NCI-H748 (cell line): Measurements from ENCODE around the gene PBX3.
"Not testable (repeated sequence)": the region's sequence is repeated elsewhere in the genome, so short reads cannot be mapped to it uniquely, and the experiment has no call there.

Experiments used
- DNase-seq: peaks from one replicate; lab custom pipeline; 2025; ENCODE audit not compliant: unreplicated experiment; lab: John Stamatoyannopoulos, UW

The PBX3 gene

GRCh38 chr9:125821078-125821477 lies 73.9 kb downstream of the PBX3 start:
- DNase-seq: no peak

DNA sequence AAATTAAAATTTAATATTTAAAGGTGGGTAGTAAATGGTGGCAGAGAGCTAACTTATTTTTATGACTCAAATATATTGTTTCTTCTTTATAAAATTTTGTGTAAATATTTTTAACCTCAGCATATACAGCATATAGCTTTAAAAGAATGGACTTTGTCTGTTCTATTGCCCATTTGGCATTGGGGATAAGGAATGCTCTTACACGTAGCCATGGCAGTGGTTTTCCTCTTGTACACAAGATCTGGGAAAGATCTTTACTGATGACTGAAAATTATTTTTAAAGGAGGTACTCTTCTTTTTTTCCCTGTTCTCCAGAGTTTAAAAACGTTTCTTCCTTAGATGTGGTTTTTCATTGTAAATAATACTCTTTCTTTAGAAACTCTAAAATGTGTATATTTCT lies 75.0 kb downstream of the PBX3 start:
- no peak for DNase-seq

DNA sequence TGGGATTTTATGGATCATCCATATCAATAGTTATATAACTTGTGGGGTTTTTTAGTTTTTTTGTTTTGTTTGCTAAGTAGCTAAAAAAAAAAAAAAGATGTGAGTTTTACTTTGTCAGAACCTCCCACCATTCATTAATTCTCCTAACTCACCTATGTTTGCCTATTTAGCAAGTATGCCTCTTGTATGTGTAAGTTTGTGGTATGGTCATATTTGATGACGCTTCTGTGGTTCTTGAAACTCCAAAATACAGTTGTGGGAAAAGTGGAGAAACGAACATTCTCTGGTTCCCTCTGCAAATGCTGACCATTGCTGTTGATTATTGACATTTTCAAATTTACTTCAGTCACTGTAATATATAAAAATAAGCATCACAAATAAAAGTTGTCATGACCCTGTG lies 75.7 kb downstream of the PBX3 start:
- DNase-seq: no peak

GRCh38 chr9:125823874-125824406 lies 76.8 kb downstream of the PBX3 start:
- not testable (repeated sequence) for DNase-seq

DNA sequence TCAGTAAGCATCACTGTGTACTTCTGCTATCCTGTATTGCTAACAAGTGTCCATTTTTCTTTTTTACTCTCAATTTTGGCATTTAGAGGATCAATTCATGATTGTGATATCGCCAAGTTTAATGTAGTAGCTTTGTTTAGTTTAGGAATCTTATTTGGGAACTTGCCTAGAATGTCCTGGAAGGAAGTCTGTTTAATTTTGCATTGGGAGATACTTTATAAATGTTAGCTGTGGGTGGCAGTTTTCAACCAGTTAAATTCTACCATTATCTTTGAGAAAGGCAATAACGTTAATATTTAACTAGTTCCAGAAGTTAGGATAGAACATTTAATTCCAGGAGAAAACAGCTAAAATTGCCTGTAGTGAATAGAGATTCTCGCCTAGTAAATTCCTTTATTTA lies 78.6 kb downstream of the PBX3 start:
- DNase-seq: no peak

DNA sequence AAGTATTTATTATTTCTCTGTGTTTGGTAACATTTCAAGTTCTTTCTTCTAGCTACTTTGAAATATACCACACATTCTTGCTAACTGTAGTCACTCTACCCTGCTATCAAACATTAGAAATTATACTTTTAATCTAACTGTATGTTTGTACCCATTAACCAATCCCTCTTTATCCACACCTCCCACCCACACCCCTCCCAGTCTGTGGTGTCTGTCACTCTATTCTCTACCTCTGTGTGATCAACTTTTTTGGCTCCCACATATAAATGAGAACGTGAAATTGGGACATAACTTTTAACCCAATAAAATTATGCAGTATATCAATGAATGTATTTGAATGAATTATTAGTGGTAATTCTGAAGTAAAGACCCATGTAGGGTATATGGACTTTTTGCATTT lies 79.7 kb downstream of the PBX3 start:
- no peak for DNase-seq

GRCh38 chr9:125829743-125830142 lies 82.6 kb downstream of the PBX3 start:
- no peak for DNase-seq

DNA sequence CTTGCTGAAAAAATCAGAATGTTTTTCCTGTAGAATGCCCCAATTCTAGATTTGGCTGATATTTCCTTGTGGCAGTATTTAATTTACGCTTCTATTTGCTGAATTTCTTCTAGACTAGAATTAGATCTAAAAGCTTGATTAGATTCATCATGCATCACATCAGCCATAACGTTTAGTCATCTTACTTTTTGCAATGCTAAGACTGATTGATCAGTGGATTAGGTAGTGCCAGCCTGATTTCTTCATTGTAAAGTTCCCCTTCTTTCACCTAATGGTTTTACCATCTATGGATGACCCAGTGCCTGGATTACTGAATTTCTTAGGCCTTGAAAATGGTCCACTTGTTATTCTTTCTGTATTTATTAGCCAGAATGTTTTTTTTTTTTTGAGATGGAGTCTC lies 83.9 kb downstream of the PBX3 start:
- DNase-seq: no peak

- no peak for DNase-seq
Measured at GRCh38 chr9:125831616-125832015, 84.4 kb downstream of the PBX3 start.

GRCh38 chr9:125835655-125836054 lies 88.5 kb downstream of the PBX3 start:
- DNase-seq: no peak

- DNase-seq: no peak
Measured at GRCh38 chr9:125839317-125839716, 92.1 kb downstream of the PBX3 start.

- DNase-seq: no peak
Measured at GRCh38 chr9:125841444-125841843, 94.3 kb downstream of the PBX3 start.

DNA sequence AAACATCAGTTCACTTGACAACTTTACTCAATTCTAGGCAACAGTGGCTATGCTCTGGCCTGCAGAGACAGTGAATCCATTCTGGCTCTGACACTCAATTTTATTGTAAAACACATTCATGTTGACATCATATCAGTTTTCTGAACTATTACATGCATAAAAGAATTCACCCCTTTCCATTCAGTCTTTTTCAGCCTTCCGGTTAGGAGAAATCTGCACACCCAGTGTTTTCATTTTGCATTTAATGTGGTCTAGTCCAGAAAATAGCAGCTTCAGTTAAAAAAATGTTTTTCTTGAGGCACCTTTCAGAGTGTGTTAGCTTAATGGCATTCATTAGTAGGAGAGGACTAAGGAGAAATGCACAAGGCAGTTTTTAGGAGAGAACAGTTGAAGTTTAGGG lies 95.1 kb downstream of the PBX3 start:
- DNase-seq: no peak

GRCh38 chr9:125843646-125844045 lies 96.5 kb downstream of the PBX3 start:
- DNase-seq: peak; percentile 76

DNA sequence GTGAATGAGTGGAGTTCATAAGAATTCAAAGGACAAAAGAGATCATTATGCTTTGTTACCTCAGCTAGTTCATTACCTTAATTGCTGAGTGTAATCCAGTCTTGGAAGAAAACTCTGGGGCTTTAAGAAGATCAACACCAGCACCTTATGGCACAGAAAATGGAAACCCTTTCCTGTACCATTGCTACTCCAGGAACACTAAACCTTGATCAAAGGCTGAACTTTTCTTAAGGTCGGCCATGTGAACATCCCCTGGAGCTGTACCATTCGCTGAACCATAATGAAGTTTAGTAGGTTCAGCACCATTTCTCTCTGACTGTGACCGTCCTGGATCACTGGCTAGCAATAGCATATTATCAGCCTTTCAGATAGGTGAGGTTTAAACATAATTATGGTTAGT lies 97.4 kb downstream of the PBX3 start:
- no peak for DNase-seq

GRCh38 chr9:125845271-125845808 lies 98.2 kb downstream of the PBX3 start:
- no peak for DNase-seq

DNA sequence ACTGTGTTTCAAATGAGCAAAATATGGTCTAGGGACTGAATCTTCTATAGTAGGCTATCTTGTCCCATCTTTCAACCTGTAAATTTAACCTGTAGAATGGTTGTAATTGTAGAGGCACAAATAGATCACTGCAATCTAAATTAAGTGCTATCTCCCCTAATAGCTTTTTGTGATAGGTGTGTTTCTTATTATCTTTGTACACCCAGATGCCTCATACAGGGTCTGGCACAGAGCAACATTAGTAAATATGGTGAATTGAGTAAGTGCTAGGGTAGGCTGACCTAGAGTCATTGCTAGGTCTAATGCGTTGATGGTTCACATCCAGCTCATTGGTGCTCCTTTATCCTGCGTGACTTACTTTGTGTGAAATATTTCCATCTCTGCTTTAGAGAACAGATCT lies 100.6 kb downstream of the PBX3 start:
- peak; percentile 8 for DNase-seq

GRCh38 chr9:125850106-125850632 lies 103.0 kb downstream of the PBX3 start:
- no peak for DNase-seq

- DNase-seq: no peak
Measured at GRCh38 chr9:125850763-125851162, 103.6 kb downstream of the PBX3 start.

DNA sequence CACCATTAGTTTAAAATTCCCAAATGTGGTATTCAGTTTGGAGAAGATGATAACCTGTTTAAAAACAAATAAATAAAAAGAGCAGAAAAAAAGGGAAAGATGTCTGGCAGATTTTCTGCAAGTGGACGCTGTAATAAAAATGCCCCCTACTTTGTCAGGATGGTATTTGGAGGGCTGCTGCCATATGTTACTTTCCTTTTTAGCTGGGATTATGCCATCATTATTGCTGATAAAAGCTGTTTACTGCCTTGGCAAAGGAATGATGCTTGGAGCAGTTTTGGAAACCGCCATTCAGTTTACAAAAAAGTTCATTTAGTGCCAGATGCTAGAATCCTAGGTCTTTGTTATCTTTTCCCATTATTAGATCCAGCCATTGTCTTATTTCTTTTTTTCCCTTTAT lies 104.8 kb downstream of the PBX3 start:
- DNase-seq: no peak

DNA sequence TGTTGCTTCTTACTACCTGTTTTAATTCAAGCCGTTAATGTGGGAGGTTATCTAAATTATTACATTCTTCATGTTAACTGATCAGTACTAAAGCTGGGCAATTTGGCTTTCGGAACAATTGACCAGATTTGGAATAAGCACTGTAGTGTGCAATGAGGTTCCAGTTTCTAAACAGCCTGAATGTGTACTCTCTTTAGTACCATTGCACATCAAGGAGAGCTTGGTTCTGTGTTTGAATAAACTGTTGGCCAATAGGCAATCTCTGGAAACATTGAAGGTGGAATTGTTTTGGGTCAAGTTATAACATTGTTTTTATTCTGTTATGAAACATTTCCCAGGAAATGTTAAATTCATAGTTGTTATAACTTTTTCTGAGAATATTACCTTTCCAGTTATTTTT lies 105.2 kb downstream of the PBX3 start:
- DNase-seq: no peak

GRCh38 chr9:125854553-125855275 lies 107.5 kb downstream of the PBX3 start:
- DNase-seq: no peak

DNA sequence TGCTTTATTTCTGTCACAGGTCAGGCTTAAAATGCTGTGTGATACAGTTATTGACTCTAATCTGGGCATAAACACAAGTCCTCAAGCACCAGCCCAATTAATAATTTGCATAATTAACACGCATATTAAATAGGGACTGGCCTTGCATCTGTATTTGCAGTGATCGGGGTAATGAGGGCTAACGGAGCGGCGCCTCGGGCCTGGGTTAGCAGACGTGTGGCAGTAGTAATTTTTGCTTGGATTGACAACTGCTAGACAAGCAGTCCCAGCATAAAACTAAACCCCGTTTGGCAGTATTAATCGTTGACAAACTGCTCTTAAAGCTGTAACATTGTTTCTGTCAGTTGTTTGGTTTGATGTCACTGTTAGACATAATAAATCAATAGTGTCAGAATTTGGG lies 109.2 kb downstream of the PBX3 start:
- no peak for DNase-seq
